OCI-LY3 (cell line): Measurements from ENCODE around the gene DNAH1.

Experiments
- CTCF ChIP-seq: fragments of 200-600, 300-600 bp; sonication (generic); IDR thresholded peaks from 2 replicates; pipeline ENCODE4 v1.5.1; 2014; ENCODE audit warnings: antibody characterized with exemption, low read length, low read depth
- EZH2phosphoT487 ChIP-seq: fragments of 200-600 bp; shearing (Covaris generic); IDR thresholded peaks from 2 replicates; pipeline ENCODE4 v1.6.1; 2018; ENCODE audit warnings: antibody characterized with exemption, mixed run types, low read depth

- TF ChIP-seq CTCF: no peak
- no peak for TF ChIP-seq EZH2phosphoT487
These were observed 125.7 kb downstream of the DNAH1 start for GRCh38 chr3:52441772-52442332.
